Loucy (cell line): ENCODE results near the gene PARN.

ENCODE experiments used
- CTCF ChIP-seq: fragments of 200-600 bp; sonication (generic); conservative IDR thresholded peaks from 2 replicates; pipeline ENCODE4 v1.5.1; 2014; ENCODE audit warnings: mild to moderate bottlenecking, antibody characterized with exemption, low read length
- EZH2phosphoT487 ChIP-seq: fragments of 200-600 bp; IDR thresholded peaks from 2 replicates; pipeline ENCODE4 v1.6.1; 2018; ENCODE audit warnings: antibody characterized with exemption, mild to moderate bottlenecking, moderate library complexity, borderline replicate concordance

- no peak for TF ChIP-seq CTCF
- no peak for TF ChIP-seq EZH2phosphoT487
Measured at GRCh38 chr16:14576069-14576468, 54.0 kb downstream of the PARN start.
